Right atrium auricular region (tissue), 2 donors: Measurements from ENCODE around the gene NBAS. TPM values are rescaled to one million over a fixed set of nuclear protein-coding genes. Genes with fewer than 3 reads are reported as not detected.

Source experiments
- DNase-seq: peaks from one replicate; pipeline ENCODE4 v3.0.0-alpha.2; 2019; ENCODE audit warnings: low spot score
- H3K27ac ChIP-seq, 2 donors: fragments of 200-600 bp; sonication (generic); 1 replicate in 1 of 2; 2 replicates in 1 of 2; pipeline ENCODE4 v1.5.1; 2016 to 2019
- H3K27me3 ChIP-seq, 2 donors: fragments of 200-600 bp; sonication (generic); one replicate each; pipeline versions ENCODE4 v1.5.1 to v1.6.0; 2017 to 2019
- H3K36me3 ChIP-seq: fragments of 200-600 bp; sonication (generic); one replicate; pipeline ENCODE4 v1.5.1; 2016
- H3K4me1 ChIP-seq, 2 donors: fragments of 200-600 bp; sonication (generic); one replicate each; pipeline versions ENCODE4 v1.5.1 to v1.6.0; 2017 to 2019
- H3K4me3 ChIP-seq, 2 donors: fragments of 200-600 bp; sonication (generic); 1 replicate in 1 of 2; 2 replicates in 1 of 2; pipeline ENCODE4 v1.5.1; 2017 to 2019; ENCODE audit warnings: mild to moderate bottlenecking in 1 of 2, moderate library complexity in 1 of 2
- H3K9me3 ChIP-seq, 2 donors: fragments of 200-600 bp; sonication (generic); one replicate each; pipeline ENCODE4 v1.5.1; 2019
- total RNA-seq, 2 donors: library from RNA; depleted of rRNA; stranded (reverse); fragments of >200 nt; gene quantifications; one replicate each; pipeline ENCODE4 v1.1.0, GENCODE V29; 2016
- TF ChIP-seq, protein P1 (sequence below), 2 donors: fragments of 200-600 bp; sonication (generic); IDR thresholded peaks; one replicate each; pipeline ENCODE4 v1.5.1; 2019; ENCODE audit warnings: antibody characterized with exemption in 2 of 2

Gene NBAS
- total RNA-seq, 2 donors from 2014 or later, result 31.1 to 39.1 TPM

DNA sequence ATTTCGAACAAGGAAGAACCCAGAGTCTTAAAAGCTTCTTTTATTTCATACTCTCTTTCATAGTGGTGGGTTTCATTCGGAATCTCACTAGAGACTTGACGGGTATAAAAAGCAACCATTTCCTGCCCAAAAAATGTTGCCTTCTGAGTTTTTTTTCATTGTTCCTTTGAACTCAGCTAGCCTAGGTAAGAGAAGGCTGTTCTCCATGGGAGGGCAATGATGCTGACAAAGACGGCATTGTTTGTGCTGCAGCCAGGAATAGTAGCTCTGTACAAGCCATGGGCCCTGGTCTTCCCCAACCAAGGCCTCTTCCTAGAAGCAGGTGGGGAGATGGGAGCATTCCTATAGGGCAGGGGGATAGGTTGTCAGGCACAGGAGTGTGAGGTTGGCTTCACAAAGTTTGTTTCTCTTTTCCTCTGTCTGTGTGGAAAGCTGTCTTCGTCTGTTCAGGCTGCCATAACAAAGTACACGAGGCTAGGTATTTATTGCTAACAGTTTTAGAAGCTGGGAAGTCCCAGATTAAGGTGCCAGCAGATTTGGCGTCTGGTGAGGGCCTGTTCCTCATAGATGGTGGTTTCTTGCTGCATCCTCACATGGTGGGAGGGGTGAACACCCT is 405.1 kb downstream of the NBAS start:
- H3K9me3 ChIP-seq, result no peaks in the 10 kb centered on the region
- no peaks in the 10 kb centered on the region for H3K36me3 ChIP-seq
- no peak overlapping the region for H3K4me3 ChIP-seq
- H3K27me3 ChIP-seq, result no peaks in the 10 kb centered on the region
- no peak overlapping the region for H3K27ac ChIP-seq
- H3K4me1 ChIP-seq, result no peaks in the 10 kb centered on the region
- TF ChIP-seq, protein P1, sequence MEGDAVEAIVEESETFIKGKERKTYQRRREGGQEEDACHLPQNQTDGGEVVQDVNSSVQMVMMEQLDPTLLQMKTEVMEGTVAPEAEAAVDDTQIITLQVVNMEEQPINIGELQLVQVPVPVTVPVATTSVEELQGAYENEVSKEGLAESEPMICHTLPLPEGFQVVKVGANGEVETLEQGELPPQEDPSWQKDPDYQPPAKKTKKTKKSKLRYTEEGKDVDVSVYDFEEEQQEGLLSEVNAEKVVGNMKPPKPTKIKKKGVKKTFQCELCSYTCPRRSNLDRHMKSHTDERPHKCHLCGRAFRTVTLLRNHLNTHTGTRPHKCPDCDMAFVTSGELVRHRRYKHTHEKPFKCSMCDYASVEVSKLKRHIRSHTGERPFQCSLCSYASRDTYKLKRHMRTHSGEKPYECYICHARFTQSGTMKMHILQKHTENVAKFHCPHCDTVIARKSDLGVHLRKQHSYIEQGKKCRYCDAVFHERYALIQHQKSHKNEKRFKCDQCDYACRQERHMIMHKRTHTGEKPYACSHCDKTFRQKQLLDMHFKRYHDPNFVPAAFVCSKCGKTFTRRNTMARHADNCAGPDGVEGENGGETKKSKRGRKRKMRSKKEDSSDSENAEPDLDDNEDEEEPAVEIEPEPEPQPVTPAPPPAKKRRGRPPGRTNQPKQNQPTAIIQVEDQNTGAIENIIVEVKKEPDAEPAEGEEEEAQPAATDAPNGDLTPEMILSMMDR (IDR thresholded peaks at IDR 0.05), result no peak
- no peak for DNase-seq

GRCh38 chr2:15154297-15154696 is 406.8 kb downstream of the NBAS start:
- Histone ChIP-seq H3K9me3 (no peaks in the 10 kb centered on the region), H3K27ac (no peak overlapping the region), H3K27me3 (no peaks in the 10 kb centered on the region), H3K36me3 (no peaks in the 10 kb centered on the region), H3K4me1 (no peaks in the 10 kb centered on the region), H3K4me3 (no peak overlapping the region)
- TF ChIP-seq, protein P1 (IDR thresholded peaks at IDR 0.05), result no peak
- DNase-seq, result no peak

DNA sequence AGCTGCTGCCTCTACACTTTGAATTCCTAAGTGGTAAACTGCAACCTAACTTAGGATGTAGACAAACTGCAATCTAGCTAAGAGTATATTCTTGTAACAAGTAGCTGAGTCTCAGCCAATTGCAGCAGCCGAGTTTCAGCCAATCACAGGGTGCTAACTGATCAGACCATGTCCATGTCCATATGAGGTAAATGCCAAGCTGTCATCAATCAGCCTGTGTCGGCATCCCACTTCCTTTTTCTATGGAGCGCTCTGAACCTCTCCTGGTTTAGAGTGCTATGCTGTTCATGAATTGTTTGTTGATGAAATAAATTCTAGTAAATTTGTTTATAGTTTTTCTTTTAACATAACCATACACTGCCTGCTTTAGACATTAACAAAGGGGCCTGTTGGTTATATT is 408.8 kb downstream of the NBAS start:
- H3K9me3 ChIP-seq, result no peaks in the 10 kb centered on the region
- no peak overlapping the region for H3K4me3 ChIP-seq
- H3K36me3 ChIP-seq, result no peaks in the 10 kb centered on the region
- H3K4me1 ChIP-seq, result no peaks in the 10 kb centered on the region
- DNase-seq, result no peak
- TF ChIP-seq, protein P1 (IDR thresholded peaks at IDR 0.05), result no peak
- H3K27me3 ChIP-seq, result no peaks in the 10 kb centered on the region
- no peak overlapping the region for H3K27ac ChIP-seq

GRCh38 chr2:15149063-15149462 is 412.1 kb downstream of the NBAS start:
- Histone ChIP-seq H3K4me3 (no peak overlapping the region), H3K4me1 (no peaks in the 10 kb centered on the region), H3K9me3 (no peaks in the 10 kb centered on the region), H3K27ac (no peak overlapping the region), H3K36me3 (no peaks in the 10 kb centered on the region), H3K27me3 (no peaks in the 10 kb centered on the region)
- no peak for DNase-seq
- TF ChIP-seq, protein P1 (IDR thresholded peaks at IDR 0.05), result no peak

GRCh38 chr2:15147591-15147990 is 413.5 kb downstream of the NBAS start:
- Histone ChIP-seq H3K4me1 (no peaks in the 10 kb centered on the region), H3K36me3 (no peaks in the 10 kb centered on the region), H3K27ac (no peak overlapping the region), H3K27me3 (no peaks in the 10 kb centered on the region), H3K4me3 (no peak overlapping the region), H3K9me3 (no peaks in the 10 kb centered on the region)
- TF ChIP-seq, protein P1 (IDR thresholded peaks at IDR 0.05), result no peak
- DNase-seq, result no peak

DNA sequence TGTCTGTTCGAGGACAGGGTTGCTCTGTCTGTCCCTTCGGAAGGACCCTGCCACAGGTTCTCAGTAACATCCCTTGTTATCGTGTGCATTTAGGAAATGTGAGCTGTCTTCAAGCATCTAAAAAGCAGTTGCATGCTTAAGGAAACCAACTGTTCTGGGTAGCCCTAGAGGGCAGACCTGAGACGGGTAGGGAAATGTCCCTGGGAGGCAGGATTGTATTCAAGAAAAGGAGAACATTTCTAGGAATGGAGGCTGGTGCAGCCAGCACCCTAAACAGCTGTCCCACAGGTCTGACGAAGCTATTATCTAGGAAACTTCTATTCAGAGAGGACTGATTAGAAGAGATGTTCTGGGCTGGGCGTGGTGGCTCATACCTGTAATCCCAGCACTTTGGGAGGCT is 414.2 kb downstream of the NBAS start:
- Histone ChIP-seq H3K4me1 (no peaks in the 10 kb centered on the region), H3K27me3 (no peaks in the 10 kb centered on the region), H3K27ac (no peak overlapping the region), H3K4me3 (no peak overlapping the region), H3K36me3 (no peaks in the 10 kb centered on the region), H3K9me3 (no peaks in the 10 kb centered on the region)
- TF ChIP-seq, protein P1 (IDR thresholded peaks at IDR 0.05), result no peak
- no peak for DNase-seq
